ENCODE measurements around the gene CHST11. TPM values are rescaled to one million over a fixed set of nuclear protein-coding genes. Genes with fewer than 3 reads are reported as not detected.

The CHST11 gene
- total RNA-seq, 1 donor from 2014 or later: 6.0 TPM

DNA sequence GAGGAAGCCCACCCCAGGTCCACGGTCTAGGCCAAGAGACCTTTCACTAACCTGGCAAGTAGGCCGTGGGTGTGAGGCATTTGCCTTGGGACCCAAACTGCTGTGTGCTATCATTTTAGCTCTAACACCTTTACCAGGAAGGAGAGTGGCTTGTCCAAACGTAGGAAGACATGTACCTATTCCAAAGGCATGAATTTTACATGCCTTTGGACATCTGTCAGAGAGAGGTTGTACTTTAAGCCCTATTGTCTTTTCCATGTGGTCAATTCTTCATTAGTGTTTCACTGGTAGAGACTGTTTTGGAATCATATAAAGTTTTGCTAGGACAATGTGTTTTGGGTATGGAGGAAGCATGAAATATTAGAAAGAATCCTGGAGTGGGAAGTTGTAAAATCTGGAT, 352.5 kb downstream of the CHST11 start:
- Histone ChIP-seq H3K27ac (replicated peaks) (no peak overlapping the region), H3K4me3 (no peak overlapping the region), H3K36me3 (no peaks in the 10 kb centered on the region), H3K9me3 (replicated peaks) (no peaks in the 10 kb centered on the region), H3K4me1 (no peaks in the 10 kb centered on the region), H3K27me3 (ENCODE audit: low read depth) (no peaks in the 10 kb centered on the region)
- intact Hi-C loops (cut with micrococcal nuclease): no loop called here
- no peak for DNase-seq
- TF ChIP-seq, protein P1, sequence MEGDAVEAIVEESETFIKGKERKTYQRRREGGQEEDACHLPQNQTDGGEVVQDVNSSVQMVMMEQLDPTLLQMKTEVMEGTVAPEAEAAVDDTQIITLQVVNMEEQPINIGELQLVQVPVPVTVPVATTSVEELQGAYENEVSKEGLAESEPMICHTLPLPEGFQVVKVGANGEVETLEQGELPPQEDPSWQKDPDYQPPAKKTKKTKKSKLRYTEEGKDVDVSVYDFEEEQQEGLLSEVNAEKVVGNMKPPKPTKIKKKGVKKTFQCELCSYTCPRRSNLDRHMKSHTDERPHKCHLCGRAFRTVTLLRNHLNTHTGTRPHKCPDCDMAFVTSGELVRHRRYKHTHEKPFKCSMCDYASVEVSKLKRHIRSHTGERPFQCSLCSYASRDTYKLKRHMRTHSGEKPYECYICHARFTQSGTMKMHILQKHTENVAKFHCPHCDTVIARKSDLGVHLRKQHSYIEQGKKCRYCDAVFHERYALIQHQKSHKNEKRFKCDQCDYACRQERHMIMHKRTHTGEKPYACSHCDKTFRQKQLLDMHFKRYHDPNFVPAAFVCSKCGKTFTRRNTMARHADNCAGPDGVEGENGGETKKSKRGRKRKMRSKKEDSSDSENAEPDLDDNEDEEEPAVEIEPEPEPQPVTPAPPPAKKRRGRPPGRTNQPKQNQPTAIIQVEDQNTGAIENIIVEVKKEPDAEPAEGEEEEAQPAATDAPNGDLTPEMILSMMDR (IDR thresholded peaks at IDR 0.05; ENCODE audit: borderline replicate concordance): no peak

DNA sequence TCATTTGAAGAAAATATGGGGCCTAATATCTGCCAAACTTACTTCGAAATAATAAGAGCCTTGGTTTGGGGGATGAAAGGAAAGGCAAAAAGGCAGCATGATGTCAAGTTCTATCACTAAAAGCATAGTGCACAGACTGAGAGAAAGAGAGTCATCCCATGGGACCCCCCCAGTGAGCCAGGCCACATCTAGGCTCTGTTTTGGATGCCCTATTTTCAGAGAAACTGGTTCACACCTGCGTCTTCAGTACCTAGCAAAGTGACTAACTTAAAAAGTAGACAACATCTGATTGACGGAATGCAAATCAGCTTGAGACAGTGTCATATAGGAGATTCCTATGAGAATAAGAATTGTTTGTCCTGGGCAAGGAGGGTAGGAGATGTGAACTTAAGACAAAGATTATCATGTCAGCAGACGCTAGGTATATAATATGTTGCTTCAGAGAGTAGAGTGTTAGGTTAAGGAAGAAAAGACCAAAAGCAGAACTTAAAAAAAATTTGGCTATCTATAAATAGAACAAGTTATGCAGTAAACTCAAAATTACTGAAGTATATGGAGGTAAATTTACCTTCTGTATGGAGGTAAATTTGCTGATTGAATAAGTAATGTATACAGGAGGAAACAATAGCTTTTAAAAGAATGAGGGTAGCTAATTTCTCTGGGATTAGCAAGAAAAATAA, 353.1 kb downstream of the CHST11 start:
- DNase-seq: no peak
- no peaks in the 10 kb centered on the region for H3K27me3 ChIP-seq (ENCODE audit: low read depth)
- no peak overlapping the region for H3K4me3 ChIP-seq
- intact Hi-C loops (cut with micrococcal nuclease): no loop called here
- TF ChIP-seq, protein P1 (IDR thresholded peaks at IDR 0.05; ENCODE audit: borderline replicate concordance): no peak
- H3K9me3 ChIP-seq (replicated peaks): no peaks in the 10 kb centered on the region
- H3K4me1 ChIP-seq: no peaks in the 10 kb centered on the region
- no peak overlapping the region for H3K27ac ChIP-seq (replicated peaks)
- no peaks in the 10 kb centered on the region for H3K36me3 ChIP-seq

Small RNA genes lying within 50 kb of the gene (microRNA-seq; reads per million reads assigned to microRNA genes)
- gene MIR3922: not detected

Other genes starting within 250 kb of the CHST11 start
- gene TXNRD1, start 241.2 kb upstream of the CHST11 start, total RNA-seq: 98.0 TPM
- 0.60 TPM for gene EID3, start 153.2 kb upstream of the CHST11 start, total RNA-seq

Measured in left ventricle myocardium inferior (tissue), 1 donor.